Astrocyte (in vitro differentiated cells and primary cell): ENCODE data around the gene MICAL2. TPM values are rescaled to one million over a fixed set of nuclear protein-coding genes. Genes with fewer than 3 reads are reported as not detected.

Source experiments
- DNase-seq: peaks from one replicate; pipeline ENCODE4 v3.0.0-alpha.2; 2010; ENCODE audit warnings: low read depth
- FAIRE-seq: peaks from 2 replicates; lab custom pipeline; 2011; peaks lifted over from hg19 to GRCh38; lab: Jason Lieb, UNC
- H2AFZ ChIP-seq: 2 replicates; pipeline ENCODE4 v1.6.0; 2012; ENCODE audit warnings: low read depth, low read length, inconsistent platforms
- H3K27ac ChIP-seq: 2 replicates; pipeline ENCODE4 v1.5.1; 2011; ENCODE audit warnings: low read depth, low read length, inconsistent platforms
- H3K27me3 ChIP-seq: 2 replicates; pipeline ENCODE4 v1.6.0; 2011; ENCODE audit warnings: low read length, inconsistent platforms; ENCODE audit not compliant: insufficient read depth
- H3K36me3 ChIP-seq: 2 replicates; pipeline ENCODE4 v1.5.1; 2011; ENCODE audit warnings: low read length, inconsistent platforms; ENCODE audit not compliant: insufficient read depth
- H3K4me1 ChIP-seq: 2 replicates; pipeline ENCODE4 v1.5.1; 2011; ENCODE audit warnings: low read length, inconsistent platforms; ENCODE audit not compliant: insufficient read depth
- H3K4me2 ChIP-seq: 2 replicates; pipeline ENCODE4 v1.6.0; 2012; ENCODE audit warnings: low read length, inconsistent platforms
- H3K4me3 ChIP-seq: 2 replicates; pipeline ENCODE4 v1.5.1; 2011; ENCODE audit warnings: low read depth, mild to moderate bottlenecking, low read length, inconsistent platforms; ENCODE audit not compliant: insufficient read depth
- H3K79me2 ChIP-seq: 2 replicates; pipeline ENCODE4 v1.6.0; 2012; ENCODE audit warnings: mild to moderate bottlenecking, low read length, inconsistent platforms; ENCODE audit not compliant: insufficient read depth
- H3K9ac ChIP-seq: 2 replicates; pipeline ENCODE4 v1.6.0; 2012; ENCODE audit warnings: mild to moderate bottlenecking, low read length, inconsistent platforms
- H3K9me3 ChIP-seq: 2 replicates; pipeline ENCODE4 v1.5.1; 2012; ENCODE audit warnings: low read depth, mild to moderate bottlenecking, low read length, inconsistent platforms; ENCODE audit not compliant: insufficient read depth
- H4K20me1 ChIP-seq: 2 replicates; pipeline ENCODE4 v1.6.0; 2012; ENCODE audit warnings: low read length, inconsistent platforms; ENCODE audit not compliant: insufficient read depth
- H3K27ac Mint-ChIP-seq: one replicate; pipeline ENCODE4 v1.8.0; 2021; ENCODE audit warnings: mild to moderate bottlenecking, mixed read lengths; ENCODE audit not compliant: unreplicated experiment
- H3K27me3 Mint-ChIP-seq: one replicate; pipeline ENCODE4 v1.8.0; 2021; ENCODE audit warnings: low read depth, mixed read lengths; ENCODE audit not compliant: unreplicated experiment
- H3K36me3 Mint-ChIP-seq: one replicate; pipeline ENCODE4 v1.8.0; 2021; ENCODE audit warnings: low read depth, mixed read lengths; ENCODE audit not compliant: unreplicated experiment
- H3K4me1 Mint-ChIP-seq: one replicate; pipeline ENCODE4 v1.8.0; 2021; ENCODE audit warnings: low read depth, mixed read lengths; ENCODE audit not compliant: unreplicated experiment
- H3K4me3 Mint-ChIP-seq: one replicate; pipeline ENCODE4 v1.8.0; 2021; ENCODE audit warnings: mild to moderate bottlenecking, moderate library complexity, mixed read lengths; ENCODE audit not compliant: unreplicated experiment
- H3K9me3 Mint-ChIP-seq: one replicate; pipeline ENCODE4 v1.8.0; 2021; ENCODE audit warnings: mild to moderate bottlenecking, mixed read lengths; ENCODE audit not compliant: unreplicated experiment
- CTCF ChIP-seq: IDR thresholded peaks from 2 replicates; pipeline ENCODE4 v1.5.1; 2011; ENCODE audit warnings: low read depth, mild to moderate bottlenecking, inconsistent platforms, low read length, moderate library complexity; ENCODE audit not compliant: insufficient read depth
- EZH2 ChIP-seq: IDR thresholded peaks from 2 replicates; pipeline ENCODE4 v1.6.1; 2012; ENCODE audit warnings: mild to moderate bottlenecking, low read length, inconsistent platforms; ENCODE audit not compliant: insufficient read depth
- total RNA-seq: library from RNA; stranded (reverse); gene quantifications from 2 replicates; pipeline ENCODE4 v1.2.1, GENCODE V29; 2021

Gene MICAL2
- total RNA-seq, 1 donor from 2014 or later: 357 TPM

- TF ChIP-seq CTCF (no peak), EZH2 (no peak)
- Histone ChIP-seq H3K4me1 (peaks cover 43% of the 10 kb centered on the region), H3K4me2 (no peak overlapping the region), H3K27me3 (no peaks in the 10 kb centered on the region), H3K27ac (no peak overlapping the region), H3K9ac (no peak overlapping the region), H4K20me1 (peaks cover 85% of the 10 kb centered on the region), H2AFZ (no peak overlapping the region), H3K4me3 (no peak overlapping the region), H3K9me3 (no peaks in the 10 kb centered on the region), H3K79me2 (peaks cover 98% of the 10 kb centered on the region), H3K36me3 (peaks cover 53% of the 10 kb centered on the region)
- Mint-ChIP-seq H3K27me3 (no peaks in the 10 kb centered on the region), H3K9me3 (no peaks in the 10 kb centered on the region), H3K36me3 (peaks cover 24% of the 10 kb centered on the region), H3K27ac (no peak overlapping the region), H3K4me1 (peaks cover 38% of the 10 kb centered on the region), H3K4me3 (no peak overlapping the region)
- DNase-seq: no peak
- FAIRE-seq: no peak
Measured at GRCh38 chr11:12132790-12133145, 22.4 kb downstream of the MICAL2 start.

GRCh38 chr11:12133547-12134235, 23.3 kb downstream of the MICAL2 start:
- Mint-ChIP-seq H3K4me3 (peak overlapping the region; percentile 27), H3K27me3 (no peaks in the 10 kb centered on the region), H3K9me3 (no peaks in the 10 kb centered on the region), H3K27ac (no peak overlapping the region), H3K4me1 (peaks cover 40% of the 10 kb centered on the region), H3K36me3 (peaks cover 28% of the 10 kb centered on the region)
- TF ChIP-seq EZH2: no peak
- TF ChIP-seq CTCF: no peak
- peaks cover 48% of the 10 kb centered on the region for H3K36me3 ChIP-seq
- H3K4me3 ChIP-seq: no peak overlapping the region
- FAIRE-seq (no peak), DNase-seq (no peak)
- no peak overlapping the region for H3K4me2 ChIP-seq
- peaks cover 45% of the 10 kb centered on the region for H3K4me1 ChIP-seq
- no peaks in the 10 kb centered on the region for H3K9me3 ChIP-seq
- H3K27ac ChIP-seq: no peak overlapping the region
- H3K79me2 ChIP-seq: peaks cover 98% of the 10 kb centered on the region
- no peak overlapping the region for H2AFZ ChIP-seq
- no peaks in the 10 kb centered on the region for H3K27me3 ChIP-seq
- peak overlapping the region; percentile 14 for H3K9ac ChIP-seq
- peaks cover 78% of the 10 kb centered on the region for H4K20me1 ChIP-seq

- Histone ChIP-seq H3K4me2 (no peak overlapping the region), H3K27me3 (no peaks in the 10 kb centered on the region), H3K27ac (no peak overlapping the region), H2AFZ (no peak overlapping the region), H3K9ac (peak overlapping the region; percentile 14), H3K36me3 (peaks cover 44% of the 10 kb centered on the region), H3K9me3 (no peaks in the 10 kb centered on the region), H3K4me1 (peaks cover 50% of the 10 kb centered on the region), H3K79me2 (peaks cover 98% of the 10 kb centered on the region), H3K4me3 (no peak overlapping the region), H4K20me1 (peaks cover 76% of the 10 kb centered on the region)
- H3K27me3 Mint-ChIP-seq: no peaks in the 10 kb centered on the region
- no peaks in the 10 kb centered on the region for H3K9me3 Mint-ChIP-seq
- no peak for DNase-seq
- no peak for FAIRE-seq
- peak overlapping the region; percentile 42 for H3K27ac Mint-ChIP-seq
- no peak overlapping the region for H3K4me3 Mint-ChIP-seq
- peaks cover 40% of the 10 kb centered on the region for H3K4me1 Mint-ChIP-seq
- H3K36me3 Mint-ChIP-seq: peaks cover 28% of the 10 kb centered on the region
- TF ChIP-seq EZH2 (no peak), CTCF (no peak)
Measured at GRCh38 chr11:12134236-12134585, 23.8 kb downstream of the MICAL2 start.
